Measurements from ENCODE around the gene GABRR1.

Gene GABRR1

DNA sequence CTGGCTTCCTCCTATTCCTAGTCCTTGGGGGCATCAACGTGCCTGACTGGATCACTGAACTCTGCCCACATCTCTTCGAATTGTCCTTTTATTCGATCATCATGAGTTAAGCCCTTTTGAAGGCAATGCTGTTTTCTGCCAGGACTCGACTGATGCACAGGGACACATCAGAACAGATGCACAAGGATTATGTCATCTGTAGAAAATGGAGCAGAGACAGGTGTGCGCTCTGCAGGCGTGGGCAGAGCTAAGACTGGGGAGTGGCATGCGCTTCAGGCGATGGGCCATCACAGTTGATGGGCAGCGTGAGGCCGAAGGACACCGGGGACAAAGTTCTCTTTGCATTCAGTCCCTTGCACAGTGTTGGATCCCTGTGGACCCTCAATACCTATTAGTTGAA is 13.1 kb downstream of the GABRR1 start:
- TF ChIP-seq, protein P1, sequence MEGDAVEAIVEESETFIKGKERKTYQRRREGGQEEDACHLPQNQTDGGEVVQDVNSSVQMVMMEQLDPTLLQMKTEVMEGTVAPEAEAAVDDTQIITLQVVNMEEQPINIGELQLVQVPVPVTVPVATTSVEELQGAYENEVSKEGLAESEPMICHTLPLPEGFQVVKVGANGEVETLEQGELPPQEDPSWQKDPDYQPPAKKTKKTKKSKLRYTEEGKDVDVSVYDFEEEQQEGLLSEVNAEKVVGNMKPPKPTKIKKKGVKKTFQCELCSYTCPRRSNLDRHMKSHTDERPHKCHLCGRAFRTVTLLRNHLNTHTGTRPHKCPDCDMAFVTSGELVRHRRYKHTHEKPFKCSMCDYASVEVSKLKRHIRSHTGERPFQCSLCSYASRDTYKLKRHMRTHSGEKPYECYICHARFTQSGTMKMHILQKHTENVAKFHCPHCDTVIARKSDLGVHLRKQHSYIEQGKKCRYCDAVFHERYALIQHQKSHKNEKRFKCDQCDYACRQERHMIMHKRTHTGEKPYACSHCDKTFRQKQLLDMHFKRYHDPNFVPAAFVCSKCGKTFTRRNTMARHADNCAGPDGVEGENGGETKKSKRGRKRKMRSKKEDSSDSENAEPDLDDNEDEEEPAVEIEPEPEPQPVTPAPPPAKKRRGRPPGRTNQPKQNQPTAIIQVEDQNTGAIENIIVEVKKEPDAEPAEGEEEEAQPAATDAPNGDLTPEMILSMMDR (IDR thresholded peaks at IDR 0.05; ENCODE audit: extremely low read depth, missing control alignments) = no peak
- no peak for DNase-seq (ENCODE audit: low spot score)

DNA sequence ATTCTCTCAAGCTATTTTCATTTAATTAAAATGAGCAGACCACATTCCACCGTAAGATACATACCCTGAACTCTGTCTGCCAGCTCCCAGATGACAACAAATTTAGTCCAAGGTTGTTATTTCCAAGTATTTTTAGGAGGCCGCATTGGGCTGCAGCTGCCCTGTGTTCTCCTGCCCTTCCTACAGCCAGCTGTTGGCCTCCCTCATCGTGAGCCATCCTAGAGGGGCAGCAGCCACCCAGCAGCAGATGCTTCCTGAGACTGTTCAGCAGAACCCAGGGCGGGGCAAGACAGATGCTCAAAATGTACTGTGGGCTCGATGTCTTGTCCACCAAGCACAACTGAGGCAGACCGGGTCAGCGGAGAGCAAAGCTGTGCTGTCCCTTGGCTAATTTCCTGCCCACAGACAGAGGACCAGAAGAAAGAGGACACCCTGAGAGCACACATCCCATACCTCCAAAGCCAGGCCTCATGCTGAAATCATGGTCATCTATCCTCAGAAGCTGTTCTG is 16.4 kb downstream of the GABRR1 start:
- TF ChIP-seq, protein P1 (IDR thresholded peaks at IDR 0.05; ENCODE audit: extremely low read depth, missing control alignments) = no peak
- no peak for DNase-seq (ENCODE audit: low spot score)

DNA sequence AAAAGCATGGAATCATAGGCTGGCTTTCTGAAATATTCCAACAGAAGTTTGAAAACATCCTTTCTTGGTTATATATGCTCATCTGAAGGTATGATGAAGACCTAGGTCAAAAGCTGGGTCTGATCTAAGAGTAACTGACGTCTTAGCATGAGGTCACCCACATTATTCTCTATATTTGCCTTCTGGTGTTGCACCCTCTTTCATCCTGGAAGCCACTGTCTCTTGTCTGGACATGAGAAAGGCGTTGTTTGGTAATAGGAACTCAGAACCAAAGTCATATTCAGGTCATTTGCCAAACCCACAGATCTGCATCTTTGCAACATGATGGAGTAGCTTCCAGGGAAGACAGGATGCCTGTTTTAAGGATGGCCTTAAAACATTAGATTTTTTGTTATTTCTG is 17.6 kb downstream of the GABRR1 start:
- TF ChIP-seq, protein P1 (IDR thresholded peaks at IDR 0.05; ENCODE audit: extremely low read depth, missing control alignments) = no peak
- no peak for DNase-seq (ENCODE audit: low spot score)

DNA sequence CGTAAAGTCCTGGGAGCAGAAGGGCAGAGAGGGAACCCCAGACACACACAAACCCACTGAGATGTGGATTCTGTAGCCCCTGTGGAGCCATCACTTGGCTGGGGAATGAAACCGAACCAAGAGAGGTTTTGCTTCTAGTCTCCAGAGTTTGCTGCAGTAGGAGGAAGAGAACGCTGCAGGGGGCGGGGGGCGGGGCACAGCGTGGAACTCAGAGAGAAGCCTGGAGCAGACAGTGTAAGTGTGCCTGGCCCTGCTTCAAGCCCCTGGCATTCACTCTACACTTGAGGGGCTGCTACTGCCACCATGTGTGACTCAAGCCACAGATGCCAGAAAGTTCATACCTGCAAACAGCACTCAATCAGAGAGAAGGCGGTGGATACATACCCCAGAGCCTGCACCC is 18.9 kb downstream of the GABRR1 start:
- no peak for DNase-seq (ENCODE audit: low spot score)
- TF ChIP-seq, protein P1 (IDR thresholded peaks at IDR 0.05; ENCODE audit: extremely low read depth, missing control alignments) = no peak

DNA sequence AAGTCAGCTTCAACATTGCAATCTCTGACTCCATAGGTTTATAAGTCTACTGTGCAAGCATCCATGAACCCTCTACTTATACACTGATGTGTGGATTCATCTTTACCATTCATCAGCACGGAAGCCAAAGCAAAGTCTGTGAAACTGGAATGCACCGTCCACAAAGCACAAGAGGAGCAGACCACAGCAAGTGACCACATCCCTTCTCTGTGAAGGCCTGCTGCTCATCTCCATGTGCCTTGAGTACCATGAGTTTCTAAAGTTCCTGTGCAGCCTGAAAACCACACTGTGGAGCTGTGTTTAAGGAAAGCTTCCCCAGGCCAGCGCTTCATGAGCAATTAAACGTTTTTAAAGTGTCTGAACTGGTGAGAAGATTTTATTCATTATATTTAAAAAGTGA is 20.0 kb downstream of the GABRR1 start:
- TF ChIP-seq, protein P1 (IDR thresholded peaks at IDR 0.05; ENCODE audit: extremely low read depth, missing control alignments) = no peak

DNA sequence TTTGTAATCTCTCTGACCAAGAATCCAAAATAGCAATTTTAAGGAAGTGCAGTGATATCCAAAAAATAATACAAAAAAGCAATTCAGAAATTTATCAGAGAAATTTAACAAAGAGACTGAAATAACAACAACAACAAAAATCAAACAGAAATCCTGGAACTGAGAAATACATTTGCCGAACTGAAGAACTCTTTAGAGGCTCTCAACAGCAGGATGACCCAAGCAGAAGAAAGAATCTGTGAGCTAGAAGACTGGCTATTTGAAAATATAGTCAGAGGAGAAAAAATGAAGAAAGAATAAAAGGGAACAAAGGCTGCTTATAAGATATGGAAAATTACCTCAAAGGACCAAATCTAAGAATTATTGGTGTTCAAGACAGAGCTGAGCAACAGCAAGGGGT is 22.6 kb downstream of the GABRR1 start:
- DNase-seq (ENCODE audit: low spot score) = no peak
- TF ChIP-seq, protein P1 (IDR thresholded peaks at IDR 0.05; ENCODE audit: extremely low read depth, missing control alignments) = no peak

More for the DNA sequence above, 20.0 kb downstream of the GABRR1 start:
- DNase-seq (ENCODE audit: low spot score) = no peak

DNA sequence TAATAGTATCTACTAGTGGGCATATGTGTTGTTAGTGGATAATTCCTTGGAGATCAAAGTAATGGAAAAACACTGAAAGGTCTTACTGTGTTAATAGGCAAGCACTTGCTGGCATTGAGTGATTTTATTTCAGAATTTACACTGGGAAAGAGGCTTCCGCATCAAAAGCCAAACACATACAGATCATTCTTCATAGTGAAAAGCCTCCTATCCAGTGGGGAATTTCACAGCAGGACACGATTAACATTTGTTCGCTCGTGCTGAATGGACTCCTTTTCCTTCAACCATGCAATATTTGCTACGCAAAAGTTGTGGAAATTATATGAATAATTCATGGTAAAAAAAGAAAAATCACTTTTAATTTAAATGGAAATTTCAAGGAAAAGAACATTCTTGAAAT is 26.4 kb downstream of the GABRR1 start:
- DNase-seq (ENCODE audit: low spot score) = no peak
- TF ChIP-seq, protein P1 (IDR thresholded peaks at IDR 0.05; ENCODE audit: extremely low read depth, missing control alignments) = no peak

Data from GM20000 (cell line).